HEK293T (cell line): Measurements from ENCODE around the gene UGT1A10.
"Not testable (repeated sequence)": the region's sequence is repeated elsewhere in the genome, so short reads cannot be mapped to it uniquely, and the experiment has no call there.

ENCODE experiments used
- CTCF ChIA-PET: fragments of 350-600 bp; formaldehyde crosslinking; extraction: SDS; loops from one replicate; lab custom pipeline; 2021; ENCODE audit warnings: antibody characterized with exemption, inconsistent platforms; lab: Yijun Ruan, JAX
- POLR2A ChIA-PET: fragments of 350-600 bp; formaldehyde crosslinking; extraction: SDS; loops from one replicate; lab custom pipeline; 2020; ENCODE audit warnings: antibody characterized with exemption, inconsistent platforms; lab: Yijun Ruan, JAX
- DNase-seq: peaks from one replicate; pipeline ENCODE4 v3.0.0; 2012; ENCODE audit warnings: mixed read lengths; ENCODE audit errors: extremely low spot score
- ARNT ChIP-seq: fragments of 450-650 bp; IDR thresholded peaks from 2 replicates; pipeline ENCODE4 v1.6.1; 2017; ENCODE audit warnings: mild to moderate bottlenecking
- BHLHE40 ChIP-seq: fragments of 450-650 bp; IDR thresholded peaks from 2 replicates; pipeline ENCODE4 v1.6.1; 2016; ENCODE audit warnings: mild to moderate bottlenecking, moderate library complexity, borderline replicate concordance
- CTBP1 ChIP-seq: fragments of 450-650 bp; IDR thresholded peaks from 2 replicates; pipeline ENCODE4 v1.6.1; 2016; ENCODE audit warnings: borderline replicate concordance
- ELF4 ChIP-seq: fragments of 450-650 bp; IDR thresholded peaks from 2 replicates; pipeline ENCODE4 v1.6.1; 2017; ENCODE audit warnings: antibody characterized with exemption
- FOXA1 ChIP-seq: fragments of 450-650 bp; IDR thresholded peaks from 2 replicates; pipeline ENCODE4 v1.6.1; 2016; ENCODE audit warnings: mild to moderate bottlenecking
- FOXK2 ChIP-seq: fragments of 450-650 bp; IDR thresholded peaks from 2 replicates; pipeline ENCODE4 v1.6.1; 2016; ENCODE audit warnings: mild to moderate bottlenecking
- FOXM1 ChIP-seq: fragments of 450-650 bp; IDR thresholded peaks from 2 replicates; pipeline ENCODE4 v1.6.1; 2017; ENCODE audit warnings: mild to moderate bottlenecking, borderline replicate concordance
- HDGF ChIP-seq: fragments of 450-650 bp; IDR thresholded peaks from 2 replicates; pipeline ENCODE4 v1.6.1; 2017; ENCODE audit warnings: antibody characterized with exemption, borderline replicate concordance
- L3MBTL2 ChIP-seq: fragments of 450-650 bp; conservative IDR thresholded peaks from 2 replicates; pipeline ENCODE4 v1.6.1; 2016; ENCODE audit warnings: mild to moderate bottlenecking
- LEF1 ChIP-seq: fragments of 450-650 bp; IDR thresholded peaks from 2 replicates; pipeline ENCODE4 v1.6.1; 2017; ENCODE audit warnings: mild to moderate bottlenecking, borderline replicate concordance
- NFRKB ChIP-seq: fragments of 450-650 bp; IDR thresholded peaks from 2 replicates; pipeline ENCODE4 v1.6.1; 2016; ENCODE audit warnings: mild to moderate bottlenecking, moderate library complexity
- PKNOX1 ChIP-seq: fragments of 450-650 bp; IDR thresholded peaks from 2 replicates; pipeline ENCODE4 v1.6.1; 2016
- SP1 ChIP-seq: fragments of 450-650 bp; IDR thresholded peaks from 2 replicates; pipeline ENCODE4 v1.6.1; 2017
- SUZ12 ChIP-seq: fragments of 450-650 bp; IDR thresholded peaks from 2 replicates; pipeline ENCODE4 v1.6.1; 2016; ENCODE audit warnings: mild to moderate bottlenecking
- TARDBP ChIP-seq: fragments of 450-650 bp; IDR thresholded peaks from 2 replicates; pipeline ENCODE4 v1.6.1; 2016
- ZNF384 ChIP-seq: fragments of 450-650 bp; IDR thresholded peaks from 2 replicates; pipeline ENCODE4 v1.6.1; 2016

The UGT1A10 gene

GRCh38 chr2:233603520-233603919 is 32.7 kb upstream of the UGT1A10 start:
- TF ChIP-seq CTBP1 (no peak), ZNF384 (no peak), ELF4 (no peak), PKNOX1 (no peak), L3MBTL2 (no peak), BHLHE40 (no peak), TARDBP (no peak), ARNT (no peak), HDGF (no peak), FOXM1 (no peak), SP1 (no peak), FOXA1 (no peak)
- ChIA-PET CTCF (no interaction called here), POLR2A (no interaction called here)
- DNase-seq, result no peak

GRCh38 chr2:233604826-233605225 is 31.4 kb upstream of the UGT1A10 start:
- TF ChIP-seq FOXM1 (no peak), ELF4 (no peak), TARDBP (no peak), SUZ12 (no peak), NFRKB (no peak)
- no peak for DNase-seq
- POLR2A ChIA-PET, result no interaction called here
- CTCF ChIA-PET, result no interaction called here

- CTCF ChIA-PET, result no interaction called here
- no peak for DNase-seq
- TF ChIP-seq PKNOX1, result no peak
- TF ChIP-seq ELF4, result no peak
- TF ChIP-seq FOXK2, result no peak
- TF ChIP-seq NFRKB, result no peak
- no peak for TF ChIP-seq CTBP1
- TF ChIP-seq TARDBP, result no peak
- TF ChIP-seq ZNF384, result no peak
- TF ChIP-seq FOXA1, result no peak
- no peak for TF ChIP-seq ARNT
- TF ChIP-seq FOXM1, result no peak
- no peak for TF ChIP-seq LEF1
- no peak for TF ChIP-seq SUZ12
- TF ChIP-seq HDGF, result no peak
- no peak for TF ChIP-seq L3MBTL2
- POLR2A ChIA-PET, result no interaction called here
Measured at GRCh38 chr2:233605680-233606079, 30.6 kb upstream of the UGT1A10 start.

- TF ChIP-seq ZNF384 (no peak), PKNOX1 (no peak), FOXM1 (no peak), ELF4 (no peak), SUZ12 (no peak), HDGF (no peak), BHLHE40 (no peak), FOXA1 (no peak), FOXK2 (no peak), CTBP1 (no peak), ARNT (no peak), L3MBTL2 (no peak), NFRKB (no peak), SP1 (no peak), TARDBP (no peak)
- POLR2A ChIA-PET, result no interaction called here
- no peak for DNase-seq
- CTCF ChIA-PET, result no interaction called here
Measured at GRCh38 chr2:233611284-233611683, 25.0 kb upstream of the UGT1A10 start.

GRCh38 chr2:233617476-233617875 is 18.8 kb upstream of the UGT1A10 start, which contains the start of gene UGT1A8:
UGT1A8 (plus strand) TSS chr2:233617633; CDS start chr2:233617708, 75 bp downstream.
- CTCF ChIA-PET, POLR2A ChIA-PET, DNase-seq: not testable (repeated sequence)

- no peak for DNase-seq
- ChIA-PET CTCF (no interaction called here), POLR2A (no interaction called here)
- TF ChIP-seq ARNT, result no peak
- TF ChIP-seq CTBP1, result no peak
- TF ChIP-seq FOXK2, result no peak
- no peak for TF ChIP-seq SUZ12
- no peak for TF ChIP-seq ZNF384
Measured at GRCh38 chr2:233620204-233620603, 16.0 kb upstream of the UGT1A10 start.

GRCh38 chr2:233621863-233622262 is 14.4 kb upstream of the UGT1A10 start:
- DNase-seq, POLR2A ChIA-PET, CTCF ChIA-PET: not testable (repeated sequence)
